NCI-H146 (cell line): Measurements from ENCODE around the gene RPTOR.
"Not testable (repeated sequence)": the region's sequence is repeated elsewhere in the genome, so short reads cannot be mapped to it uniquely, and the experiment has no call there.

Experiments
- DNase-seq: peaks from one replicate; lab custom pipeline; 2025; lab: John Stamatoyannopoulos, UW

Gene RPTOR

DNA sequence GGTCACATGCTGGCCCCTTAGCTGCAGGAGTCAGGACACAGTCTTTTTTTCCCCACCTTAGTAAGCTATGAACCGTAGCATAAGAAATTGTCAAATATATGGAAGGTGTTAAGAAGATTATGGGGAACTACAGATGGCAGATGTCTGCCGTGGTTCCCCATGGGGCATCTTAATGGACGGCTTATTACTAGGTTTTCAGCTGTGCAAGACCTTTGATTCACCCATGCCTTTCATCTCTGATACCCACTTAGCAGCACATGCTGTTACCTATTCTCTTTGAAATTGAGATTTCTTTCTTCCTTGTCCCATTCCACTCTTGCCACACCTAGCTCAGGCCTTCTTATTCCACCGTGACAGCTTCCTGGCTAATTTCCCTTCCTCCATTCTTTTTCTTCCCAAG is 70.7 kb downstream of the RPTOR start:
- DNase-seq = no peak

DNA sequence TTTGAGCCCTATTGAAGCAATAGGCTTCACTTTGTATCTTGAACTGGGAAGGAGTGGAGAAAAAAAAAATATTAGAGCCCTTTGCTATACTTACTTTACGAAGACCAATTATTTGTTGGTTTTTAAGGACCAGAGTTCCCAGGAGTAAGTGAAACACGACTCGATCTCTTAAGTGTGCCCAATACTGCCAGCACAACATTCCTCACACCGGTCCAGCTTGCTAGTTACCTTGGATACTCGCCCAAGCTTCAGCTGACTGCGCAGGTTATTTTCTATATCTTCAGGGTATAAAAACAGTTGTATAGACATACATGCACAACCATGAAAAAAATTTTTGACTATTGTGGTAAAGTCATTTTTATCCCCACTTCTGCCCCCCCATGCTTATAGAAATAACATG is 72.1 kb downstream of the RPTOR start:
- no peak for DNase-seq

DNA sequence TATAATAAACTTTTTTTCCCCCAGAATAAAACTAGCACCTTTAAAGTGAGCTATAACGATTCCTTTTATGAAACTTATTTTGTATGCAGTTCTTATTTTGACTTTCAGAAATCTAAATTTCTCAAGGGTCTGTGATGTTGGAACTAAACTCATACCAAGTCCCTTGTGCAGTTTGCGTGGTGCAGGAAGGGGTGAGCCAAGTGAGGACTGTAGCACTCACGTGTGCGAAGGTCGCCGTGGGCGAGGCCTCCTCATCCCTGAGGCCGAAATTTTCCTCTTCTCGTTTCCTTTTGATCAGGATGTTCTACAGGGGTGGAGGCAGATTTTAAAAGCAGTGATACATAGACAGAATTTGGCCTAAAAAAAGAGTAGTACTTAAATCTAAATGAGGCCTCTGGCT is 73.7 kb downstream of the RPTOR start:
- DNase-seq = no peak

DNA sequence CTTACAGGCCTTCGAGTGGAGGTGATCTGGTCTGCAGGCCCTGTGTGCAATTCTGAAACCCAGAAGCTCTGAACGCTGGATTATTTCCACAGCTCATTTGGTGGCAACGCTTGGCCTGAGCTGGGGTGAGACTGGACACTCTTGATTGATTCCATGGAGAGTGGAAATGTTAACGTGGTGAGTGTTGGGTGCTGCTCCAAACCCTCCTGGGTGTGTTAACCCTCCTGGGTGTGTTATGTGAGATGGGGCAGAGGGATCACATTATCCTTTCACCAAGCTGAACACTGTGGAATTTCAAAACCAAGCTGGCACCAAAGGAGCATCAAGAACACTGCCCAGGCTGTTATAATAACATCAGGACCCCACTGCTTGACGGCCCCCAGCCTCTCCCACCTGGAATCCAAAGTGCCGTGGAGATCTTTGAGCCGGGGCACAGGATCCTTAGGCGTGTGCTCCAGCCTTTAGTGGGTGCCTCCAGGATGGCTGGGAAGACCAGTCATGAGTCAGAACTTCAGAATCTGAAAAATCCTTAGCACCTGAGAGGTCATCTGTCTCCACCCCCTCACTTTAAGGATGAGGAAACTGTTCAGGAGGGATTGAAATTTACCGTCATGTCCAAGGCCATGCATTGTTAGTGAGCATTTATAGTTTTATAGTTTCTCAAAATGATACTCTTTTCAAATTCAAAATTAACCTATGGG is 75.0 kb downstream of the RPTOR start:
- no peak for DNase-seq

DNA sequence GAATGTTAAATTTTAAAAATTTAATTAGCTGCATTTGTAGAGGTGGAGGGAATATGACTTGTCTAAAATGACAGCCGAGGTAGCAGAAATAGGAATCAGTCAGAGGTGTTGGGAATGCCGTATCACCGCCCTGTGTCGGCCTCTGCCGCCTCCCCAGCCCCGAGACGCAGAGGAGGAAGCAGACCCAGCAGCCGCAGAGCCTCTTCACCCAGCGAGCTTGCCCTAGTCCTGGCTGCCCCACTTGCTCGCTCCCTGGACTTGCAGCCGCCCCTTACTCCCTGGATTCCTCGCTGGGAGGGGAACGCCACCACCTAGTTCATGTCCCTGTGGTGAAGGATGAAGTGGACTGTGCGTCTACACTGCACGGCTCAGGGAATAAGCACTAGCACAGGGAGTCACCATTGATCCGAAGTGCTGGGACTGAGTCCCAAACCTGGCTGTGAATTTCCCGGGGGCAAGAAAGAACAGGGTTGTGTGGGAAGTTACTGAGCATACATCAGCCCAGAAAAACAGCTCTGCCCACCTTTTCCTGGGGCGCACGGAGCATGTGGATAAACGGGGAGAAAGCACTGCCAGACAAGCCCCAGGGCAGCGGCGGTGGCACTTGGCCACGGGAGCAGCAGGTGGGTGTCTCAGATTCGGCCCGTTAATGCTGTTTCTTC is 76.8 kb downstream of the RPTOR start:
- DNase-seq = no peak

DNA sequence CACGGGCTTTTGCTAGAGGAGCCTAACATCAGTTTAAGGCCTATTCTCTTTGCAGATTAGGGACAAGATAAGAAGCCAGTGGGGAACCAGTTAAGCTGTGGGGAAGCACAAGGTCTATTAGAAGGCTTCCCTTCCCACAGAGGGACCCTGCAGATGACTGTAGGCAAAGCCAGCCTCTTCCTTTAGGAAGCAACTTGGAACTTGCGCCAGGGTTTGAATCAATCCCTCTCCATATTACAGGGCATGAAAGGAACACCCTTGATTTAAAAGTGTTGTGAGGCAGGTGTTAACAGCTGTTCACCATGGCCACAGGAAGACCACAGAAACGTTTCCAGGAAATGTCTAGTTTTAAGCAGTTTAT is 77.3 kb downstream of the RPTOR start:
- DNase-seq = peak; percentile 34

DNA sequence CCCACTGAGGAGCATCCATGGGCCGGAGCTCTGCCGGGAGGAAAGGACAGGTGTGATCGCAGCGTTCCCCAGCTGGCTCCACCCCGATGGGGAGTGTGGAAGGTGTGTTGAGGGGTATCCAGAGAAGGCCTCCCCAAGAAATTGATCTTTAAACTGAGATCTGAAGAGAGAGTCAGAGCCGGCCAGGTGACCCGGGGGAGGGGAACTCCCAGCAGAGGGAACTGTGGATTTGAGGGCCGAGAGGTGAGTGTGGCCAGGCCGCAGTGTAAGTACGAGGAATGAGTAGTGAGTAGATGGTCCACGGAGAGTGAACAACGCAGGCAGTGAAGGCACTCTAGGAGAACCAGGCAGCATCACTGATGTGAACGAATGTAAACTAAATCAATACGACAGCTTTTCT is 80.2 kb downstream of the RPTOR start:
- DNase-seq = no peak

DNA sequence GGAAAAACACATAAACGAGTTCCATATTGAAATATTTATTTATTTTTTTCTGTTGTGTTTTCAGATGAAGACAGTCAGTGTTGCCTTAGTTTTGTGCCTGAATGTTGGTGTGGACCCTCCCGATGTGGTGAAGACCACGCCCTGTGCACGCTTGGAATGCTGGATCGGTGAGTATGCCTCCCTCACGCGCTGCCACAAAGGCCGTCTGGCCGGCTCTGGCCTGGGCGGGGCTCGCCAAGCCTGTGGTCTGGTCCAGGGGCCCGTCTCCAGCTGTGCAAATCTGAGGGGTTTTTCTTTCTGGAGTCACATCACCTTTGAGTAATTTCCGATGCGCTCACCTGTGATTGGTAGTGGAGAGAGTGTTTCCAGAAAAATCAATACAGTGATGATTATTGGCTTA is 81.0 kb downstream of the RPTOR start:
- DNase-seq = no peak

DNA sequence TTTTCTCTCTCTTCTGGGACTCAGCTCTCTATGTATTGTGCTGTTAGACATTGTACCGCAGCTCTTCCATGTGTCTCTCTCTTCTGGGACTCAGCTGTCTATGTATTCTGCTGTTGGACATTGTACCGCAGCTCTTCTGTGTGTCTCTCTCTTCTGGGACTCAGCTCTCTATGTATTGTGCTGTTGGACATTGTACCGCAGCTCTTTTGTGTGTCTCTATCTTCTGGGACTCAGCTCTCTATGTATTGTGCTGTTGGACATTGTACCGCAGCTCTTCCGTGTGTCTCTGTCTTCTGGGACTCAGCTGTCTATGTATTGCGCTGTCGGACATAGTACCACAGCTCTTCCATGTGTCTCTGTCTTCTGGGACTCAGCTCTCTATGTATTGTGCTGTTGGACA is 84.2 kb downstream of the RPTOR start:
- DNase-seq = not testable (repeated sequence)

DNA sequence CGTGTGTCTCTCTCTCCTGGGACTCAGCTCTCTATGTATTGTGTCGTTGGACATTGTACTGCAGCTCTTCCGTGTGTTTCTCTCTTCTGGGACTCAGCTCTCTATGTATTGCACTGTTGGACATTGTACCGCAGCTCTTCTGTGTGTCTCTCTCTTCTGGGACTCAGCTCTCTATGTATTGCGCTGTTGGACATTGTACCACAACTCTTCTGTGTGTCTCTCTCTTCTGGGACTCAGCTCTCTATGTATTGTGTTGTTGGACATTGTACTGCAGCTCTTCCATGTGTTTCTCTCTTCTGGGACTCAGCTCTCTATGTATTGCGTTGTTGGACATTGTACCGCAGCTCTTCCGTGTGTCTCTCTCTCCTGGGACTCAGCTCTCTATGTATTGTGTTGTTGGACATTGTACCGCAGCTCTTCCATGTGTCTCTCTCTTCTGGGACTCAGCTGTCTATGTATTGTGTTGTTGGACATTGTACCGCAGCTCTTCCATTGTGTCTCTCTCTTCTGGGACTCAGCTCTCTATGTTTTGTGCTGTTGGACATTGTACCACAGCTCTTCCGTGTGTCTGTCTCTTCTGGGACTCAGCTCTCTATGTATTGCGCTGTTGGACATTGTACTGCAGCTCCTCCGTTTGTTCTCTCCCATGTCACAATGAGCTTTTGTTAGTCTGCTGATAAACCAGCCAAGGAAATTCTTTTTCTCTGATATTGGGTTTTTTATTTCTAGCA is 84.8 kb downstream of the RPTOR start:
- DNase-seq = no peak

DNA sequence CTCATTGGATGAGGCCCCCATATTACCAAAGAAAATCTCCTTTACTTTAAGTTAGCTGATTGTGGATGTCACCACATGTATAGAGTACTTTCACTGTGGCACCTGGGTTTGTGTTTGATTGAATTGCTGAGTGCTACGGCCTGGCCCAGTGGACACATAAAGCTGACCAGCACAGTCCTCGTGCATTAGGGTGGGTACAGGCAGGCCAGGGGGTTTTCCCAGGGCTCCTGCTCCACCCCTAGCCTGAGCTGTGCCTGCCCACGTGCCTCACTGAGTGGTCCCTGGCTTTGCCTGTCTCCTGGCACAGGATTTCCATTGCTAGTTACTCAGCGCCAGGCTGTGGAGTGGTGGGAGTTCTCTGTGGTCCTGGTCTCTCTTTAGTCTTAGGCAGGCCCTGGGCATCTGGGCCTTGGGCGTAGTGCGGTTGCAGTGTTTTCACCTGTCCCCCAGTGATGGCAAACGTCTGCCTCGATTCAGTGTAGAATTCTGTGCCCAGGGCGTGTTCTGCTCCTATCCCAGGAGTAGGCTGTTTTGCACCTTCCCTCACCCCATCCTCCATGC is 86.0 kb downstream of the RPTOR start:
- no peak for DNase-seq

DNA sequence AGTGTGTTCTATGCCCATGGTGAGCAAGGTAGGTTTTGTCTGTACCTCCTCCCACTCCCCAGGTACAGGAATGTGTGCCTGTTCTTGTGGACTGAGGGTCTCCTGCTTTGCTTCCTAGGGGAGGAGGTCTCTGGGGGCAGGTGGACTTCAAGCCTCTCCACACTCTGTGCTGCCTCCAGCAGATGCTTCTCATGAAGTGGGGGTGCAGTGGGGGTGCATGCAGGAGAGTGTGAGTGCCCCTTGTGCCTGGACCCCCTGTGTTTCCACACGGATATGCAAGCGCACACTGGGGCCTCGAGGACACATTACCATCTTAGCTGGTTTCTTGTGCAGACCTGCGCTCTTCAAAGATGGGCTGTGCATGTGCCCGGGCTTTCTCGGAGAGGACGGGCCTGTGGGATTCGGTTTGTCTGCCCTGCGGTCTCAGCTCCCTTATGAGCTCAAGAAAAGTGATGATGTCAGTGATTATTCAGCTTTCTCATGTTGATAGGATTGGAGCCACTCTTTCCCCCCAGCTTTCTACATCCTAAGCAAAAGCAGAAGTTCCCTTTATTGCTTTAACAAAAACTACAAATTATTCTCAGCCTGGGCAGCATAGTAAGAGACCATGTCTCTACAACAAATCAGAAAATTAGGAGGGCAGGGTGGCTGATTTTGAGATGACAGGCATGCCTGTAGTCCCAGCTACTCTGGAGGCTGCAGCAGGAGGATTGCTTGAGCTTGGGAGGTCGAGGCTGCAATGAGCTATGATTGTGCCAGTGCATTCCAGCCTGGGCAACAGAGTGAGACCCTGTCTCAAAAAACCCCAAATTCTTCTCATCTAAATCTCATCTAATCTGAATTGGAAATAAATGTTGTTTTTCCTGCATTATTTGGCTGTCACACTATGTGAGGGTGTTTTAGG is 86.8 kb downstream of the RPTOR start:
- DNase-seq = no peak

DNA sequence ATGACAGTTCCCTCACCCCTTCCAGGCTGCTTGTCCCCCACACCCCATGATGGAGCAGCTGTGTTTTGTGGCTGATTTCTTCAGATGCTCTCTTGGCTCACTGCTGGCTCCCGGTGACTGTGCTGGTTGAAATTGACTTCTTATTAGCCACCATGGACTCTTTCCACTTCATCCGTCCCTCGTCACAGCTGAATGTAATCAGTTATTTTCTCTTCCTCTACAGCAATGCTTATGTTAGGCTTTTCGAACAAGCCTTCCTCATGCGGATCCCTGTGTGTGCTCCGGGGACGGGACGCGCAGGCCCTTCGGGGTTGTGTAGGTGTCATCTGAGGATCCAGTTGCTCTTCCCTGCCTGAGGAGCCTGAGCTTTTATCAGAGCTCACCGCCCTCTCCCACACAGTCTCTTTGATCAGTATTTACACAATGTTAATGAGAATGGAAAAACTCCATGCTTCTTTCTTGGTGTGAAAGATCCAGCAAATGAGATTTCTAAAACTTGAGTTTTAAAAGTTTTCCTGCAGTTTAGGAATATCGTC is 87.5 kb downstream of the RPTOR start:
- DNase-seq = no peak

DNA sequence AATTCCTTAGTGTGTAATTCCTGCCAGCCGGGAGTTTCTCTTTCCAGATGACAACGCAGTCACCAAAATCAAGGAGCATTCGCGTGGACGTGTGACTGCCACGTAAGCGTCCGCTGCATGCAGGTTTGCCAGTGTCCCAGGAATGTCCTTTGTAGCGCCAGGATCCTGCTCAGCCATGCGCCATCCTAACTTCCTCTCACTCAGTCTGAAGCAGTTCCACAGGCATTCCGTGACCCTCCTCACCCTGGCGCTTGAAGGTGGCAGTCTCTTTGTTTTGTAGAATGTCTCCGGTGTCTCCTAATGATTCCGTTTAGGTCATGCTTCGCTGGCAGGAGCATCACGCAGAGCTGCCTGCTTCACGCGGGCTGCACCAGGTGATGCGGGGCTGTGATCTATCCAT is 88.6 kb downstream of the RPTOR start:
- no peak for DNase-seq

DNA sequence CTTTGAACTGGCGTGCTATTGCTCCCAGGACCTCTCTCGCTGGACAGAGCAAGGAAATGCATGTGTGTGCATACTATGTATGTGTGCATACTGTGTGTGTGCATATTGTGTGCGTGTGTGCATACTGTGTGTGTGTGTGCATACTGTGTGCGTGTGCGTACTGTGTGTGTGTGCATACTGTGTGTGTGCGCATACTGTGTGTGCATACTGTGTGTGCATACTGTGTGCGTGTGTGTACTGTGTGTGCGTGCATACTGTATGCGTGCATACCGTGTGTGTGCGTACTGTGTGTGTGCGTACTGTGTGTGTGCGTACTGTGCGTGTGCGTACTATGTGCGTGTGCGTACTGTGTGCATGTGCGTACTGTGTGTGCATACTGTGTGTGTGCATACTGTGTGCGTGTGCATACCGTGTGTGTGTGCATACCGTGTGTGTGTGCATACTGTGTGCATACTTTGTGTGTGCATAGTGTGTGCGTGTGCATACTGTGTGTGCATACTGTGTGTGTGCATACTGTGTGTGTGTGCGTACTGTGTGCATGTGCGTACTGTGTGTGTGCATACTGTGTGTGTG is 89.4 kb downstream of the RPTOR start:
- DNase-seq = no peak

DNA sequence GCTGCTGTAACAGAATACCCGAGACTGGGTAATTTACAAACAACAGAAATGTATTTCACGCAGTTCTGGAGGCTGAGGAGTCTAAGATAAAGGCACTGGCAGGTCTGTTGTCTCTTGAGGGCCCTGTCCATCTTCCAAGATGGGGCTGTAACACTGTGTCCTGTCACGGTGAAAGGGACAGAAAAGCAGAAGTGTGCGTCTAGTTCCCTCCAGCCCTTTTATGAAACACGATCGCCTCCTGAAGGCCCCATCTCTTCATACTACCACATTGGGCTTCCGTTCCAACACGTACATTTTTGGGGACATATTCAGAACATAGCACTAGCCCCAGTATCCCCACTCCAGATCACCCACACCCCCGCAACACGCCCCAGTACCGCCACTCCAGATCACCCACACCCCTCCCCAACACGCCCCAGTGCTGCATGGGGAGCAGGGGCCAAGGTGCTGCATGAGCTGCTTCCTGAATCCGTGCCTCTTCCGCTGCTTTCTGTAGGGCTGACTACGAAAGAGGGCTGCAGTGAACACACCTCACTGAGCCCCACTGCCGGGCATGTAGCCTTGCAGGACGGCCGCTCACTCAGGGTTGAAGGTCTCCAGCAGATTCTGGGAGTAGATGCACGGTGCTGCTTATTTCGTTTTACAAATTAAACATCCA is 91.9 kb downstream of the RPTOR start:
- DNase-seq = no peak

DNA sequence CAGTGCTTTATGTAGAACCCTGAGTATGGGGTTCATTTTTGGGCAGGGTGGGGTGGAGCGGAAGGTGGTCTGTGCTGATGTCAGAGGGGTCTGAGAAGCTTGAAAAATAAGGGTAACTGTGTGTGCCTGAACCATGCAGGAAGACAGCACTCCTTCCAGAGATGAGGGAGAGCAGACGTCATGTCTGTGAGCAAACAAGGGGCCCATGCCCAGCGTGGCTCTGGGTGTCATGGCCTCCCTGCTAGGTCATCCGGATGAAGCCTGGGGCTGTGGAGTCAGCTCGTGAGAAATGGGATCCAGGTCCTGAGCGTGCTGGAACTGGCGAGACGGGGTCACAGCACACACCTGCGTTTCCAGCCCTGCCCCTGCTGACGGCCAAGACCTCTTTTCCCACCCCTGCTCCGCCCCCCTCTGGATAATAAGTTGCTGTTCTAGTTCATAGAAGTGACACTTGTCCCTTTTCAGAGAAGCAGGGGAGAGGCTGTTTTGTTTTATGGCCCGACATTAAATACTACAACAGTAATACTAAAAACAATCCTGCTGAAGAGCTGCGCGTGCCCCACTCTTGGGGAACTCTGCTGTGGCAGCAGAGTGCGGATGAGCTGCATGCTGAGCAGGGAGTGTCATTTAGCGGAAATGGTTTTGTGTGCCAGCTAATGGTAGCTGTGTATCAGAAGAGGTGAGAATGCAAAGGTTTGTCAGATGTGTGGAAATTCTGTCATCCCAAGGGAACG is 92.6 kb downstream of the RPTOR start:
- no peak for DNase-seq

DNA sequence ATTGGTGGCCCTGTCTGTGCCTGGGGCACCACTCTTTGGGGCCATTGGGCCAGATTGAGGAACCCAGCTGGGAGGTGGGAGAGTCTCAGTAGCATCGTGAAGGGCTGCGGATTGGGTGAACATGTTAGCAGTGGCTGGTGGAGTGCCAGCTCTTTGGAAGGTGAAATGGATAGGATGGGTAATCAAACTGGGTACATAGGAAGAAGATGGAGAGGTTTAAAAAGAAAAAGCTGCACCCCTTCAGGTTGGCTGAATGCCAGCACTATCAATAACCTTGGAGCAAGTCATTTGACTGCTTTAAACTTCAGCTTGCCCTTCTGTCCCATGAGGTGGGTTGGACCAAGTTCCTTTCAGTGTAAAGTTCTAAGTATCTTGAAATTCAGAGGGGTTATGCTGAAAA is 95.0 kb downstream of the RPTOR start:
- DNase-seq = no peak

DNA sequence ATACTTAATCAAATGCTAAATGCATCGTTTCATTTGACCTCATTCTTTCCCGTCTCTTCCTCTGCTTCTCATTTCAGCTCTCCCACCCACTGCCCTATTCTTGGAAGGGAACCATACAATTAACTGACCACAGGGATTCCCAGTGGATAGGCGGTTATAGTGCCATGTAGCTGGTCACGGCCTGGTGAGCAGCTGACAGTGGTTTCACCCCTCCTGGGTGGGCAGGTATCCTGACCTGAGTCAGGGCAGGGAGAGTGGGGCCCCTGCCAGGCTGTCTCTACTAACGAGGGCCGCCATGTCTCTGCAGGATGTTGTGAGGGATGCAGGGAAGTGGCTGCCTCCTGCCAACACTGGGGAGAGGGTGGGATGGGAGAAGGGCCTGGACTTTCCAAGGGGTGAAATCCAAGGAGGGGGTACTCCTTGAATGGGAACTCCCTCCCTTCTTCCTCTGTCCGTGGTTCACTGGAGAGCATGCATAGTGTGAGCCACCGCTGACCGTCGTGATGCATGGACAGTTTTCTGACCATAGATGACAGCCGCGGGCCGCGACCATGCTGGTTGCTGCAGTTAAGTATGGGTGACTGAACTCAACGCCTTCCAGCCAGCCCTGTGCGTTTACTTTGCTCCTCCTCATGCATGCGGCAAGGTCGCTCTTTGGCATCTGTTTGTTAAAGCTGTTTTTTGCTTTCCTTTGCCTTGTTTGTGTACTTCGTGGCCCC is 95.9 kb downstream of the RPTOR start:
- no peak for DNase-seq
